ENCODE measurements around the gene CYP2F1.
"Not testable (repeated sequence)": the region's sequence is repeated elsewhere in the genome, so short reads cannot be mapped to it uniquely, and the experiment has no call there.

The CYP2F1 gene

GRCh38 chr19:41114132-41114531 lies at the start of gene CYP2F1:
Gene CYP2F1, plus strand, starts transcription at chr19:41114432. Its CDS starts 1,757 bp downstream, at chr19:41116189.
- no peak for DNase-seq

GRCh38 chr19:41064974-41065569 lies 49.2 kb upstream of the CYP2F1 start:
- no peak for DNase-seq

- DNase-seq, result no peak
These were observed 37.9 kb upstream of the CYP2F1 start for GRCh38 chr19:41076286-41076685.

- no peak for DNase-seq
These were observed 30.7 kb upstream of the CYP2F1 start for GRCh38 chr19:41083516-41083915.

GRCh38 chr19:41085748-41086415 lies 28.4 kb upstream of the CYP2F1 start:
- no peak for DNase-seq

GRCh38 chr19:41088151-41088550 lies 26.1 kb upstream of the CYP2F1 start, which contains the start of gene CYP2A13:
Gene CYP2A13, plus strand, starts transcription at chr19:41088451. Its CDS starts 21 bp downstream, at chr19:41088472.
- no peak for DNase-seq

GRCh38 chr19:41089959-41090358 lies 24.3 kb upstream of the CYP2F1 start:
- no peak for DNase-seq

- no peak for DNase-seq
These were observed 18.5 kb upstream of the CYP2F1 start for GRCh38 chr19:41095703-41096102.

GRCh38 chr19:41096353-41096752 lies 17.9 kb upstream of the CYP2F1 start:
- DNase-seq, result no peak

- DNase-seq, result no peak
These were observed 16.9 kb upstream of the CYP2F1 start for GRCh38 chr19:41097302-41097701.

GRCh38 chr19:41098762-41099161 lies 15.5 kb upstream of the CYP2F1 start:
- no peak for DNase-seq

GRCh38 chr19:41102210-41102609 lies 12.0 kb upstream of the CYP2F1 start:
- not testable (repeated sequence) for DNase-seq

- no peak for DNase-seq
These were observed 8.1 kb upstream of the CYP2F1 start for GRCh38 chr19:41106177-41106576.

GRCh38 chr19:41111296-41111695 lies 2.9 kb upstream of the CYP2F1 start:
- DNase-seq, result no peak

GRCh38 chr19:41111750-41112295 lies 2.4 kb upstream of the CYP2F1 start:
- no peak for DNase-seq

- no peak for DNase-seq
These were observed 1.4 kb upstream of the CYP2F1 start for GRCh38 chr19:41112728-41113290.

GRCh38 chr19:41116261-41116660 lies 2.0 kb downstream of the CYP2F1 start:
- no peak for DNase-seq

GRCh38 chr19:41120929-41121911 lies 7.0 kb downstream of the CYP2F1 start:
- peak; percentile 56 for DNase-seq

- DNase-seq, result not testable (repeated sequence)
These were observed 8.6 kb downstream of the CYP2F1 start for GRCh38 chr19:41122846-41123245.

- no peak for DNase-seq
These were observed 9.6 kb downstream of the CYP2F1 start for GRCh38 chr19:41123716-41124294.

- peak; percentile 50 for DNase-seq
These were observed 12.6 kb downstream of the CYP2F1 start for GRCh38 chr19:41126765-41127203.

- DNase-seq, result not testable (repeated sequence)
These were observed 13.1 kb downstream of the CYP2F1 start for GRCh38 chr19:41127362-41127761.

Data from activated naive CD4-positive, alpha-beta T cell treated with Interleukin-2 at 50 U/mL for 16 hours (primary cell).